OCI-LY3 (cell line): ENCODE measurements around the gene NXPH4.

Experiments used
- EZH2phosphoT487 ChIP-seq: fragments of 200-600 bp; shearing (Covaris generic); IDR thresholded peaks from 2 replicates; pipeline ENCODE4 v1.6.1; 2018; ENCODE audit warnings: antibody characterized with exemption, mixed run types, low read depth
- TF ChIP-seq, protein P1 (sequence below): fragments of 200-600, 300-600 bp; sonication (generic); IDR thresholded peaks from 2 replicates; pipeline ENCODE4 v1.5.1; 2014; ENCODE audit warnings: antibody characterized with exemption, low read length, low read depth

DNA sequence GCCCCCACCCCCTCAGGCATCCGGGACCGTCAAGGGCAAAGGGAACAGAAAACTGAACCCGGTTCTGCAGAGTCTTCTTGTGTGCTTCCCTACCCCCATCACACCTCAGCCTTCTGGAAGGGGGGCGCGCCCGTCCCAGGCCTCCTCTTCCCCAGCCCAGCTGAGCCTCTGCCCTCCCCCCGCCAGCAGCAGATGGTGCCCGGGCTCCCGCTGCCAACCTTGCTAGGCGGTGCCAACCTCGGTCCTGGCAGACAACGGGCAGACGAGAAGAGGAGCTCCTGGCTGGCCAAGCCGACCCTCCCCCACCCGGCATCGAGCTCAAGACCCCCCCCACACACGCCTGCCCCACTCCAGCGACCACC is 25.7 kb downstream of the NXPH4 start:
- TF ChIP-seq, protein P1, sequence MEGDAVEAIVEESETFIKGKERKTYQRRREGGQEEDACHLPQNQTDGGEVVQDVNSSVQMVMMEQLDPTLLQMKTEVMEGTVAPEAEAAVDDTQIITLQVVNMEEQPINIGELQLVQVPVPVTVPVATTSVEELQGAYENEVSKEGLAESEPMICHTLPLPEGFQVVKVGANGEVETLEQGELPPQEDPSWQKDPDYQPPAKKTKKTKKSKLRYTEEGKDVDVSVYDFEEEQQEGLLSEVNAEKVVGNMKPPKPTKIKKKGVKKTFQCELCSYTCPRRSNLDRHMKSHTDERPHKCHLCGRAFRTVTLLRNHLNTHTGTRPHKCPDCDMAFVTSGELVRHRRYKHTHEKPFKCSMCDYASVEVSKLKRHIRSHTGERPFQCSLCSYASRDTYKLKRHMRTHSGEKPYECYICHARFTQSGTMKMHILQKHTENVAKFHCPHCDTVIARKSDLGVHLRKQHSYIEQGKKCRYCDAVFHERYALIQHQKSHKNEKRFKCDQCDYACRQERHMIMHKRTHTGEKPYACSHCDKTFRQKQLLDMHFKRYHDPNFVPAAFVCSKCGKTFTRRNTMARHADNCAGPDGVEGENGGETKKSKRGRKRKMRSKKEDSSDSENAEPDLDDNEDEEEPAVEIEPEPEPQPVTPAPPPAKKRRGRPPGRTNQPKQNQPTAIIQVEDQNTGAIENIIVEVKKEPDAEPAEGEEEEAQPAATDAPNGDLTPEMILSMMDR, result no peak
- no peak for TF ChIP-seq EZH2phosphoT487
